Measurements from ENCODE around the gene WFDC1. TPM values are rescaled to one million over a fixed set of nuclear protein-coding genes. Genes with fewer than 3 reads are reported as not detected.

Gene WFDC1
- total and polyA plus RNA-seq, 2 experiments from 2014 or later, result 0.76 to 0.95 TPM

DNA sequence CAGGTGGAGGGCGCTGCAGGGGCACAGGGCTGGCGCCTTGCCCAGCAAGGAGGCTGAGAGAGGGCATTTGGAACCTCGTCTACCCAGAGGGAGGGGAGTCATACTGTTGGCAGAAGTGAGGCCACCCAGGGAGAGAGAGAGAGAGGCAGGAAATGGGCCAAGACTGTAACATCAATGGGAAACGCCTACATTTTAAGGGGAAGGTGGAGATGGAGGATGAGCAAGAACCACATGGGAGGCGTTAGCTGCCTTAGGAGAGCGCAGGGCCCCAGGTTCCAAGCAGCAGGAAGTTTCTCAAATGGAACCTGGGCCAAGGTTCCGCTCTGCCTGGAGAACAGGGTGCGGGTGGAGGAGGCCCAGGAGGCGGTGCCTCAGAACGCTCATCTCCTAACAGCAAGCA is 2.7 kb upstream of the WFDC1 start (continued):
- TF ChIP-seq, protein P1, sequence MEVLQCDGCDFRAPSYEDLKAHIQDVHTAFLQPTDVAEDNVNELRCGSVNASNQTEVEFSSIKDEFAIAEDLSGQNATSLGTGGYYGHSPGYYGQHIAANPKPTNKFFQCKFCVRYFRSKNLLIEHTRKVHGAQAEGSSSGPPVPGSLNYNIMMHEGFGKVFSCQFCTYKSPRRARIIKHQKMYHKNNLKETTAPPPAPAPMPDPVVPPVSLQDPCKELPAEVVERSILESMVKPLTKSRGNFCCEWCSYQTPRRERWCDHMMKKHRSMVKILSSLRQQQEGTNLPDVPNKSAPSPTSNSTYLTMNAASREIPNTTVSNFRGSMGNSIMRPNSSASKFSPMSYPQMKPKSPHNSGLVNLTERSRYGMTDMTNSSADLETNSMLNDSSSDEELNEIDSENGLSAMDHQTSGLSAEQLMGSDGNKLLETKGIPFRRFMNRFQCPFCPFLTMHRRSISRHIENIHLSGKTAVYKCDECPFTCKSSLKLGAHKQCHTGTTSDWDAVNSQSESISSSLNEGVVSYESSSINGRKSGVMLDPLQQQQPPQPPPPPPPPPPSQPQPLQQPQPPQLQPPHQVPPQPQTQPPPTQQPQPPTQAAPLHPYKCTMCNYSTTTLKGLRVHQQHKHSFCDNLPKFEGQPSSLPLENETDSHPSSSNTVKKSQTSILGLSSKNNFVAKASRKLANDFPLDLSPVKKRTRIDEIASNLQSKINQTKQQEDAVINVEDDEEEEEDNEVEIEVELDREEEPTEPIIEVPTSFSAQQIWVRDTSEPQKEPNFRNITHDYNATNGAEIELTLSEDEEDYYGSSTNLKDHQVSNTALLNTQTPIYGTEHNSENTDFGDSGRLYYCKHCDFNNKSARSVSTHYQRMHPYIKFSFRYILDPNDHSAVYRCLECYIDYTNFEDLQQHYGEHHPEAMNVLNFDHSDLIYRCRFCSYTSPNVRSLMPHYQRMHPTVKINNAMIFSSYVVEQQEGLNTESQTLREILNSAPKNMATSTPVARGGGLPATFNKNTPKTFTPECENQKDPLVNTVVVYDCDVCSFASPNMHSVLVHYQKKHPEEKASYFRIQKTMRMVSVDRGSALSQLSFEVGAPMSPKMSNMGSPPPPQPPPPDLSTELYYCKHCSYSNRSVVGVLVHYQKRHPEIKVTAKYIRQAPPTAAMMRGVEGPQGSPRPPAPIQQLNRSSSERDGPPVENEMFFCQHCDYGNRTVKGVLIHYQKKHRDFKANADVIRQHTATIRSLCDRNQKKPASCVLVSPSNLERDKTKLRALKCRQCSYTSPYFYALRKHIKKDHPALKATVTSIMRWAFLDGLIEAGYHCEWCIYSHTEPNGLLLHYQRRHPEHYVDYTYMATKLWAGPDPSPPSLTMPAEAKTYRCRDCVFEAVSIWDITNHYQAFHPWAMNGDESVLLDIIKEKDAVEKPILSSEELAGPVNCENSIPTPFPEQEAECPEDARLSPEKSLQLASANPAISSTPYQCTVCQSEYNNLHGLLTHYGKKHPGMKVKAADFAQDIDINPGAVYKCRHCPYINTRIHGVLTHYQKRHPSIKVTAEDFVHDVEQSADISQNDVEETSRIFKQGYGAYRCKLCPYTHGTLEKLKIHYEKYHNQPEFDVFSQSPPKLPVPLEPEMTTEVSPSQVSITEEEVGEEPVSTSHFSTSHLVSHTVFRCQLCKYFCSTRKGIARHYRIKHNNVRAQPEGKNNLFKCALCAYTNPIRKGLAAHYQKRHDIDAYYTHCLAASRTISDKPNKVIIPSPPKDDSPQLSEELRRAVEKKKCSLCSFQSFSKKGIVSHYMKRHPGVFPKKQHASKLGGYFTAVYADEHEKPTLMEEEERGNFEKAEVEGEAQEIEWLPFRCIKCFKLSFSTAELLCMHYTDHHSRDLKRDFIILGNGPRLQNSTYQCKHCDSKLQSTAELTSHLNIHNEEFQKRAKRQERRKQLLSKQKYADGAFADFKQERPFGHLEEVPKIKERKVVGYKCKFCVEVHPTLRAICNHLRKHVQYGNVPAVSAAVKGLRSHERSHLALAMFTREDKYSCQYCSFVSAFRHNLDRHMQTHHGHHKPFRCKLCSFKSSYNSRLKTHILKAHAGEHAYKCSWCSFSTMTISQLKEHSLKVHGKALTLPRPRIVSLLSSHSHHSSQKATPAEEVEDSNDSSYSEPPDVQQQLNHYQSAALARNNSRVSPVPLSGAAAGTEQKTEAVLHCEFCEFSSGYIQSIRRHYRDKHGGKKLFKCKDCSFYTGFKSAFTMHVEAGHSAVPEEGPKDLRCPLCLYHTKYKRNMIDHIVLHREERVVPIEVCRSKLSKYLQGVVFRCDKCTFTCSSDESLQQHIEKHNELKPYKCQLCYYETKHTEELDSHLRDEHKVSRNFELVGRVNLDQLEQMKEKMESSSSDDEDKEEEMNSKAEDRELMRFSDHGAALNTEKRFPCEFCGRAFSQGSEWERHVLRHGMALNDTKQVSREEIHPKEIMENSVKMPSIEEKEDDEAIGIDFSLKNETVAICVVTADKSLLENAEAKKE (CRISPR knock-in tag; IDR thresholded peaks at IDR 0.05), result no peak
- TF ChIP-seq ZNF114 (CRISPR knock-in tag; IDR thresholded peaks at IDR 0.05) (no peak), ETS1 (IDR thresholded peaks at IDR 0.05) (no peak), STAT1 (IDR thresholded peaks at IDR 0.05; ENCODE audit: unreplicated experiment) (no peak), ZNF331 (CRISPR knock-in tag; IDR thresholded peaks at IDR 0.05; ENCODE audit: low read depth) (no peak), CREB1 (CRISPR knock-in tag; IDR thresholded peaks at IDR 0.05; ENCODE audit: low read depth) (no peak), JUNB (IDR thresholded peaks at IDR 0.05; ENCODE audit: unreplicated experiment) (no peak), EZH2phosphoT487 (IDR thresholded peaks at IDR 0.05; ENCODE audit: unreplicated experiment) (no peak)
- TF ChIP-seq, protein P2, sequence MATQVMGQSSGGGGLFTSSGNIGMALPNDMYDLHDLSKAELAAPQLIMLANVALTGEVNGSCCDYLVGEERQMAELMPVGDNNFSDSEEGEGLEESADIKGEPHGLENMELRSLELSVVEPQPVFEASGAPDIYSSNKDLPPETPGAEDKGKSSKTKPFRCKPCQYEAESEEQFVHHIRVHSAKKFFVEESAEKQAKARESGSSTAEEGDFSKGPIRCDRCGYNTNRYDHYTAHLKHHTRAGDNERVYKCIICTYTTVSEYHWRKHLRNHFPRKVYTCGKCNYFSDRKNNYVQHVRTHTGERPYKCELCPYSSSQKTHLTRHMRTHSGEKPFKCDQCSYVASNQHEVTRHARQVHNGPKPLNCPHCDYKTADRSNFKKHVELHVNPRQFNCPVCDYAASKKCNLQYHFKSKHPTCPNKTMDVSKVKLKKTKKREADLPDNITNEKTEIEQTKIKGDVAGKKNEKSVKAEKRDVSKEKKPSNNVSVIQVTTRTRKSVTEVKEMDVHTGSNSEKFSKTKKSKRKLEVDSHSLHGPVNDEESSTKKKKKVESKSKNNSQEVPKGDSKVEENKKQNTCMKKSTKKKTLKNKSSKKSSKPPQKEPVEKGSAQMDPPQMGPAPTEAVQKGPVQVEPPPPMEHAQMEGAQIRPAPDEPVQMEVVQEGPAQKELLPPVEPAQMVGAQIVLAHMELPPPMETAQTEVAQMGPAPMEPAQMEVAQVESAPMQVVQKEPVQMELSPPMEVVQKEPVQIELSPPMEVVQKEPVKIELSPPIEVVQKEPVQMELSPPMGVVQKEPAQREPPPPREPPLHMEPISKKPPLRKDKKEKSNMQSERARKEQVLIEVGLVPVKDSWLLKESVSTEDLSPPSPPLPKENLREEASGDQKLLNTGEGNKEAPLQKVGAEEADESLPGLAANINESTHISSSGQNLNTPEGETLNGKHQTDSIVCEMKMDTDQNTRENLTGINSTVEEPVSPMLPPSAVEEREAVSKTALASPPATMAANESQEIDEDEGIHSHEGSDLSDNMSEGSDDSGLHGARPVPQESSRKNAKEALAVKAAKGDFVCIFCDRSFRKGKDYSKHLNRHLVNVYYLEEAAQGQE (IDR thresholded peaks at IDR 0.05; ENCODE audit: unreplicated experiment), result no peak
- TF ChIP-seq, protein P3, sequence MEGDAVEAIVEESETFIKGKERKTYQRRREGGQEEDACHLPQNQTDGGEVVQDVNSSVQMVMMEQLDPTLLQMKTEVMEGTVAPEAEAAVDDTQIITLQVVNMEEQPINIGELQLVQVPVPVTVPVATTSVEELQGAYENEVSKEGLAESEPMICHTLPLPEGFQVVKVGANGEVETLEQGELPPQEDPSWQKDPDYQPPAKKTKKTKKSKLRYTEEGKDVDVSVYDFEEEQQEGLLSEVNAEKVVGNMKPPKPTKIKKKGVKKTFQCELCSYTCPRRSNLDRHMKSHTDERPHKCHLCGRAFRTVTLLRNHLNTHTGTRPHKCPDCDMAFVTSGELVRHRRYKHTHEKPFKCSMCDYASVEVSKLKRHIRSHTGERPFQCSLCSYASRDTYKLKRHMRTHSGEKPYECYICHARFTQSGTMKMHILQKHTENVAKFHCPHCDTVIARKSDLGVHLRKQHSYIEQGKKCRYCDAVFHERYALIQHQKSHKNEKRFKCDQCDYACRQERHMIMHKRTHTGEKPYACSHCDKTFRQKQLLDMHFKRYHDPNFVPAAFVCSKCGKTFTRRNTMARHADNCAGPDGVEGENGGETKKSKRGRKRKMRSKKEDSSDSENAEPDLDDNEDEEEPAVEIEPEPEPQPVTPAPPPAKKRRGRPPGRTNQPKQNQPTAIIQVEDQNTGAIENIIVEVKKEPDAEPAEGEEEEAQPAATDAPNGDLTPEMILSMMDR (conservative IDR thresholded peaks at IDR 0.05; ENCODE audit: low read depth in 2 of 2), result no peak
